Myometrial cell (primary cell): Measurements from ENCODE around the gene EME2. TPM values are rescaled to one million over a fixed set of nuclear protein-coding genes. Genes with fewer than 3 reads are reported as not detected.

ENCODE experiments used
- total RNA-seq: library from RNA; depleted of rRNA; stranded (reverse); fragments of >200 nt; gene quantifications from 2 replicates; pipeline ENCODE4 v1.2.3, GENCODE V29; 2015

Gene EME2
- 4.1 and 16.7 TPM in 2 replicates for total RNA-seq

GRCh38 chr16:1772362-1772907, at the start of gene EME2:
TSS of gene EME2 (plus strand) at chr16:1772810. CDS start at chr16:1773228, 418 bp downstream.

GRCh38 chr16:1771188-1771863, 1.3 kb upstream of the EME2 start, which contains the start of gene NME3:
TSS of gene NME3 (minus strand) at chr16:1771543. CDS start at chr16:1771534, 9 bp downstream.

GRCh38 chr16:1772908-1773702, 495 bp downstream of the EME2 start, which contains the start of gene MRPS34:
TSS of gene MRPS34 (minus strand) at chr16:1773134. CDS start at chr16:1773119, 15 bp downstream.

GRCh38 chr16:1782408-1783264, 10.0 kb downstream of the EME2 start, which contains the start of the genes NUBP2 and SPSB3:
TSS of gene NUBP2 (plus strand) at chr16:1782960. CDS start at chr16:1783021, 61 bp downstream.
TSS of gene SPSB3 (minus strand) at chr16:1782571. CDS start at chr16:1781483, 1,088 bp downstream.

GRCh38 chr16:1793578-1794220, 21.1 kb downstream of the EME2 start, which contains the start of gene IGFALS:
TSS of gene IGFALS (minus strand) at chr16:1793705. CDS start at chr16:1793652, 53 bp downstream.

Other genes with a start within 250 kb of the EME2 start
- gene TMEM204, start 239.1 kb upstream of the EME2 start, total RNA-seq: 28.5 and 39.8 TPM in 2 replicates
- 17.5 and 22.2 TPM in 2 replicates for gene IFT140, start 160.7 kb upstream of the EME2 start, total RNA-seq
- gene CRAMP1, start 160.4 kb upstream of the EME2 start, total RNA-seq: 2.6 and 3.5 TPM in 2 replicates
- gene JPT2, start 94.5 kb upstream of the EME2 start, total RNA-seq: 53.6 and 84.4 TPM in 2 replicates
- 12.4 and 30.1 TPM in 2 replicates for gene MAPK8IP3, start 66.6 kb upstream of the EME2 start, total RNA-seq
- 98.6 and 102 TPM in 2 replicates for gene NME3, start 1.3 kb upstream of the EME2 start, total RNA-seq
- gene MRPS34, start 324 bp downstream of the EME2 start, total RNA-seq: 135 and 175 TPM in 2 replicates
- gene SPSB3, start 9.8 kb downstream of the EME2 start, total RNA-seq: 26.4 and 33.7 TPM in 2 replicates
- 99.7 and 144 TPM in 2 replicates for gene NUBP2, start 10.2 kb downstream of the EME2 start, total RNA-seq
- not detected in 2 replicates for gene IGFALS, start 20.9 kb downstream of the EME2 start, total RNA-seq
- 42.4 and 58.0 TPM in 2 replicates for gene HAGH, start 54.0 kb downstream of the EME2 start, total RNA-seq
- gene FAHD1, start 54.4 kb downstream of the EME2 start, total RNA-seq: 34.7 and 39.8 TPM in 2 replicates
- not detected in 2 replicates for gene MEIOB, start 99.4 kb downstream of the EME2 start, total RNA-seq
- gene HS3ST6, start 145.6 kb downstream of the EME2 start, total RNA-seq: not detected in 2 replicates
- gene MSRB1, start 170.4 kb downstream of the EME2 start, total RNA-seq: 9.2 and 16.8 TPM in 2 replicates
- not detected in 2 replicates for gene RPL3L, start 181.9 kb downstream of the EME2 start, total RNA-seq
- gene NDUFB10, start 186.7 kb downstream of the EME2 start, total RNA-seq: 270 and 328 TPM in 2 replicates
- 3,471 and 3,533 TPM in 2 replicates for gene RPS2, start 192.0 kb downstream of the EME2 start, total RNA-seq
- not detected in 2 replicates for gene RNF151, start 194.0 kb downstream of the EME2 start, total RNA-seq
- 59.4 and 66.3 TPM in 2 replicates for gene TBL3, start 199.2 kb downstream of the EME2 start, total RNA-seq
- gene NOXO1, start 208.7 kb downstream of the EME2 start, total RNA-seq: not detected in 2 replicates
- 40.2 and 41.8 TPM in 2 replicates for gene GFER, start 211.4 kb downstream of the EME2 start, total RNA-seq
- gene SYNGR3, start 217.2 kb downstream of the EME2 start, total RNA-seq: 1.1 and 4.6 TPM in 2 replicates
- 41.8 and 43.2 TPM in 2 replicates for gene ZNF598, start 237.0 kb downstream of the EME2 start, total RNA-seq
- gene NPW, start 247.0 kb downstream of the EME2 start, total RNA-seq: 1.4 and 4.3 TPM in 2 replicates